SK-N-SH treated with all-trans-retinoic acid at 6 μM for 48 hours (cell line): ENCODE data around the gene MPDZ.

Source experiments
- ARNTL ChIP-seq: fragments of 450-650 bp; formaldehyde crosslinking; IDR thresholded peaks from 2 replicates; pipeline ENCODE4 v1.5.0; 2020; ENCODE audit warnings: low read depth, mild to moderate bottlenecking, moderate library complexity, borderline replicate concordance
- BACH2 ChIP-seq: fragments of 250-450 bp; sonication (Bioruptor Pico); IDR thresholded peaks from 2 replicates; pipeline ENCODE4 v1.9.0; 2021; ENCODE audit warnings: mild to moderate bottlenecking, borderline replicate concordance
- PATZ1 ChIP-seq: fragments of 250-450 bp; sonication (Bioruptor Pico); IDR thresholded peaks from 2 replicates; pipeline ENCODE4 v1.8.0; 2020; ENCODE audit warnings: mild to moderate bottlenecking, moderate library complexity, borderline replicate concordance
- RARB ChIP-seq: fragments of 250-450 bp; sonication (Bioruptor Pico); IDR thresholded peaks from 2 replicates; pipeline ENCODE4 v1.8.0; 2021; ENCODE audit warnings: mild to moderate bottlenecking, moderate library complexity
- TOX ChIP-seq: fragments of 250-450 bp; sonication (Bioruptor Pico); IDR thresholded peaks from 2 replicates; pipeline ENCODE4 v1.8.0; 2021; ENCODE audit warnings: mild to moderate bottlenecking, moderate library complexity, borderline replicate concordance
- ZNF565 ChIP-seq: fragments of 450-650 bp; formaldehyde crosslinking; conservative IDR thresholded peaks from 2 replicates; pipeline ENCODE4 v1.5.0; 2020; ENCODE audit warnings: low read depth, mild to moderate bottlenecking, moderate library complexity

GRCh38 chr9:13071921-13072320 is 207.6 kb downstream of the MPDZ start:
- TF ChIP-seq TOX (CRISPR knock-in tag) (no peak), BACH2 (CRISPR knock-in tag) (no peak), PATZ1 (CRISPR knock-in tag) (no peak), ARNTL (CRISPR knock-in tag) (no peak), RARB (no peak), ZNF565 (CRISPR knock-in tag) (no peak)
